GM23248 (cell line): ENCODE data around the gene HRCT1.

Experiments
- EZH2 ChIP-seq: fragments of 200-600 bp; sonication (generic); IDR thresholded peaks from 2 replicates; pipeline ENCODE4 v1.6.1; 2018; ENCODE audit warnings: antibody characterized with exemption, mild to moderate bottlenecking; ENCODE audit not compliant: insufficient read depth, poor library complexity, severe bottlenecking
- EZH2phosphoT487 ChIP-seq: fragments of 200-600 bp; sonication (generic); IDR thresholded peaks from 2 replicates; pipeline ENCODE4 v1.6.1; 2018; ENCODE audit warnings: antibody characterized with exemption, moderate library complexity, mild to moderate bottlenecking, low read depth; ENCODE audit not compliant: insufficient read depth

DNA sequence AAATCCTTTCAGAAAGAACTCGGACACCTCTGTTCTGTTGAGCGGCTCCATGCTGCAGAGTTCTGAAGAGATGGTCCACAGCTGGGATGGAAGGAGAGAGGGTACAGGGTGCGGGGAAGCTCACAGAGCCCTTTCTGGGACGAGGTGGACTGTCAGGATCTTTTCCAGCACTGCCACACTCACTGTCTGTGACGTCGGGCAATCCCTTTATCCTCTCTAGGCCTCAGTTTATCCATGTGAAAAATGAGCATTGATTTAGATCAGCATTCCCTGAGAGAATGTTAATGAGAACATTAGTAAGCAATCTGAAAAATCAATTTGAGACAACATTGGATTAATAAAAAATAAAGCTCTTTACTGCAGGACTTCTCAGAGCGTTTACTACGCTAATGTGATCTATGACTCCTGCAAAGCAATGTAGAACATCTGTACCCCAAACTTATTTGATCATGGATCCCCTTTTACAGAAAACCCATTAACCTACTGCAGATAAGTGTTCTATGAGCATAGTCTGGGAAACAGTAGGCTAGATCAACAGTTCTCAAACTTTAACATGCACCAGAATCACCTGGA lies 35.6 kb upstream of the HRCT1 start, which contains the start of gene OR13J1:
- TF ChIP-seq EZH2, result no peak
- TF ChIP-seq EZH2phosphoT487, result no peak
